SK-N-SH treated with all-trans-retinoic acid at 6 μM for 48 hours (cell line): Measurements from ENCODE around the gene NRDE2.

Source experiments
- BACH2 ChIP-seq: fragments of 250-450 bp; sonication (Bioruptor Pico); IDR thresholded peaks from 2 replicates; pipeline ENCODE4 v1.9.0; 2021; ENCODE audit warnings: mild to moderate bottlenecking, borderline replicate concordance
- CSRNP3 ChIP-seq: fragments of 250-450 bp; sonication (Bioruptor Pico); IDR thresholded peaks from 2 replicates; pipeline ENCODE4 v1.5.1; 2021; ENCODE audit warnings: mild to moderate bottlenecking, moderate library complexity
- ESRRG ChIP-seq: fragments of 250-450 bp; sonication (Bioruptor Pico); IDR thresholded peaks from 2 replicates; pipeline ENCODE4 v1.6.1; 2021; ENCODE audit warnings: mild to moderate bottlenecking
- OSR1 ChIP-seq: fragments of 250-450 bp; sonication (Bioruptor Pico); IDR thresholded peaks from 2 replicates; pipeline ENCODE4 v1.8.0; 2022; ENCODE audit warnings: moderate library complexity, mild to moderate bottlenecking, inconsistent platforms
- PPARA ChIP-seq: fragments of 250-450 bp; sonication (Bioruptor Pico); IDR thresholded peaks from 2 replicates; pipeline ENCODE4 v1.5.0; 2020; ENCODE audit warnings: mild to moderate bottlenecking, borderline replicate concordance
- RARB ChIP-seq: fragments of 250-450 bp; sonication (Bioruptor Pico); IDR thresholded peaks from 2 replicates; pipeline ENCODE4 v1.8.0; 2021; ENCODE audit warnings: mild to moderate bottlenecking, moderate library complexity
- ZC3H10 ChIP-seq: fragments of 250-450 bp; sonication (Bioruptor Pico); IDR thresholded peaks from 2 replicates; pipeline ENCODE4 v1.5.1; 2021; ENCODE audit warnings: mild to moderate bottlenecking, moderate library complexity
- ZFP30 ChIP-seq: fragments of 450-650 bp; formaldehyde crosslinking; IDR thresholded peaks from 2 replicates; pipeline ENCODE4 v1.5.0; 2022; ENCODE audit warnings: mild to moderate bottlenecking, moderate library complexity
- TF ChIP-seq, protein P1 (sequence below): fragments of 250-450 bp; sonication (Bioruptor Pico); IDR thresholded peaks from 2 replicates; pipeline ENCODE4 v1.5.0; 2020; ENCODE audit warnings: mild to moderate bottlenecking, moderate library complexity

- TF ChIP-seq OSR1 (CRISPR knock-in tag) (no peak), RARB (CRISPR knock-in tag) (no peak), ZC3H10 (no peak), ESRRG (CRISPR knock-in tag) (no peak), CSRNP3 (CRISPR knock-in tag) (no peak), BACH2 (CRISPR knock-in tag) (no peak), PPARA (CRISPR knock-in tag) (no peak), ZFP30 (CRISPR knock-in tag) (no peak)
- TF ChIP-seq, protein P1, sequence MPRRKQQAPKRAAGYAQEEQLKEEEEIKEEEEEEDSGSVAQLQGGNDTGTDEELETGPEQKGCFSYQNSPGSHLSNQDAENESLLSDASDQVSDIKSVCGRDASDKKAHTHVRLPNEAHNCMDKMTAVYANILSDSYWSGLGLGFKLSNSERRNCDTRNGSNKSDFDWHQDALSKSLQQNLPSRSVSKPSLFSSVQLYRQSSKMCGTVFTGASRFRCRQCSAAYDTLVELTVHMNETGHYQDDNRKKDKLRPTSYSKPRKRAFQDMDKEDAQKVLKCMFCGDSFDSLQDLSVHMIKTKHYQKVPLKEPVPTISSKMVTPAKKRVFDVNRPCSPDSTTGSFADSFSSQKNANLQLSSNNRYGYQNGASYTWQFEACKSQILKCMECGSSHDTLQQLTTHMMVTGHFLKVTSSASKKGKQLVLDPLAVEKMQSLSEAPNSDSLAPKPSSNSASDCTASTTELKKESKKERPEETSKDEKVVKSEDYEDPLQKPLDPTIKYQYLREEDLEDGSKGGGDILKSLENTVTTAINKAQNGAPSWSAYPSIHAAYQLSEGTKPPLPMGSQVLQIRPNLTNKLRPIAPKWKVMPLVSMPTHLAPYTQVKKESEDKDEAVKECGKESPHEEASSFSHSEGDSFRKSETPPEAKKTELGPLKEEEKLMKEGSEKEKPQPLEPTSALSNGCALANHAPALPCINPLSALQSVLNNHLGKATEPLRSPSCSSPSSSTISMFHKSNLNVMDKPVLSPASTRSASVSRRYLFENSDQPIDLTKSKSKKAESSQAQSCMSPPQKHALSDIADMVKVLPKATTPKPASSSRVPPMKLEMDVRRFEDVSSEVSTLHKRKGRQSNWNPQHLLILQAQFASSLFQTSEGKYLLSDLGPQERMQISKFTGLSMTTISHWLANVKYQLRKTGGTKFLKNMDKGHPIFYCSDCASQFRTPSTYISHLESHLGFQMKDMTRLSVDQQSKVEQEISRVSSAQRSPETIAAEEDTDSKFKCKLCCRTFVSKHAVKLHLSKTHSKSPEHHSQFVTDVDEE (CRISPR knock-in tag) = no peak
Measured at GRCh38 chr14:90256354-90257131, 75.2 kb downstream of the NRDE2 start, which contains the start of gene PSMC1.
